ENCODE measurements around the gene TTLL11.

- TF ChIP-seq, protein P1, sequence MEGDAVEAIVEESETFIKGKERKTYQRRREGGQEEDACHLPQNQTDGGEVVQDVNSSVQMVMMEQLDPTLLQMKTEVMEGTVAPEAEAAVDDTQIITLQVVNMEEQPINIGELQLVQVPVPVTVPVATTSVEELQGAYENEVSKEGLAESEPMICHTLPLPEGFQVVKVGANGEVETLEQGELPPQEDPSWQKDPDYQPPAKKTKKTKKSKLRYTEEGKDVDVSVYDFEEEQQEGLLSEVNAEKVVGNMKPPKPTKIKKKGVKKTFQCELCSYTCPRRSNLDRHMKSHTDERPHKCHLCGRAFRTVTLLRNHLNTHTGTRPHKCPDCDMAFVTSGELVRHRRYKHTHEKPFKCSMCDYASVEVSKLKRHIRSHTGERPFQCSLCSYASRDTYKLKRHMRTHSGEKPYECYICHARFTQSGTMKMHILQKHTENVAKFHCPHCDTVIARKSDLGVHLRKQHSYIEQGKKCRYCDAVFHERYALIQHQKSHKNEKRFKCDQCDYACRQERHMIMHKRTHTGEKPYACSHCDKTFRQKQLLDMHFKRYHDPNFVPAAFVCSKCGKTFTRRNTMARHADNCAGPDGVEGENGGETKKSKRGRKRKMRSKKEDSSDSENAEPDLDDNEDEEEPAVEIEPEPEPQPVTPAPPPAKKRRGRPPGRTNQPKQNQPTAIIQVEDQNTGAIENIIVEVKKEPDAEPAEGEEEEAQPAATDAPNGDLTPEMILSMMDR (IDR thresholded peaks at IDR 0.05) = no peak
- TF ChIP-seq POLR2A (IDR thresholded peaks at IDR 0.05) = no peak
Measured at GRCh38 chr9:121786543-121786948, 306.6 kb downstream of the TTLL11 start.
